Stimulated activated CD8-positive, alpha-beta memory T cell treated with anti-CD3 and anti-CD28 coated beads, Interleukin-4, amount 100 ng/mL, for 4 hours (primary cell): ENCODE results near the gene CLEC19A.

Source experiments
- DNase-seq, 2 donors: peaks; one replicate each; pipeline ENCODE4 v3.0.0-alpha.2; 2020; ENCODE audit warnings: low read depth in 2 of 2, low spot score in 1 of 2

CLEC19A gene

DNA sequence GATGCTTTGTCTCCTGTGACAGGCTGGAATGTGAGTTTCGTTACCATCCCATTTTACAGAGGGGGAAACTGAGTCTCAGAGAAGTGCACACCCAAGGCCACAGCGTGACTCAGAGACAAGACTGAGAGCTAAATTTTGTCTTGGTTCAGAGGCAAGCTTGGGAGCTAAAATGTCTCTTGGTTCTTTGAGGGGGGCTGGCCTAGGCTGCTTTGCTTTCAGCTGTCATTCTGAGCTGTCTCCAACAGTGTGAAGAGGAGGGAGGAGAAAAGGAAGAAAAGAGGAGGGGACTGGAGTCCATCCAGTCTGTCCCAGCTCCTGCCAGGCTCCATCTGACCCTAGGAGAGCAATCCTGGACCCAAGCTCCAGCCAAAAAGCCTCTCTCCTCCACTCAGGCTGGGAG, at the start of gene CLEC19A:
CLEC19A (plus strand) TSS at position 301 of the 400 bp plus-strand sequence. CDS start 121 bp downstream, outside the sequence.
- no peak for DNase-seq

DNA sequence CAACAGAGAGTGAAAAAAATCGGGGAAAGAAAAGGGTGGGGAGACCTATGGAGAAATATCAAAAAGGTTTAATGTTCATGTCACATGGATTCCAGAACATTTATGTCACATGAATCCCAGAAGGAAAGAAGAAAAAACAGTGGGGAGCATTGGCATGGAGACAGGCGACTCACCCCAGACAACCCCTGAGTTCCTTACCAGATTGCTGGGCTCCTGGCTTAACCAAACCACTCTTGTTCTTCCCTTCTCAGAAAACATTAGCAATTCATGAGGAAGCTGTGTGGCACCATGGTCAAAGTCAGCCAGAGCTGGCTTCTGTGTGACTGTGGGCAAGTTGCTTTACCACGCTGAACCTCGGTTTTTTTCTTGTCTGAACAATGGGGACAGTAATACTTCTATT, 49.6 kb upstream of the CLEC19A start:
- DNase-seq, result no peak

DNA sequence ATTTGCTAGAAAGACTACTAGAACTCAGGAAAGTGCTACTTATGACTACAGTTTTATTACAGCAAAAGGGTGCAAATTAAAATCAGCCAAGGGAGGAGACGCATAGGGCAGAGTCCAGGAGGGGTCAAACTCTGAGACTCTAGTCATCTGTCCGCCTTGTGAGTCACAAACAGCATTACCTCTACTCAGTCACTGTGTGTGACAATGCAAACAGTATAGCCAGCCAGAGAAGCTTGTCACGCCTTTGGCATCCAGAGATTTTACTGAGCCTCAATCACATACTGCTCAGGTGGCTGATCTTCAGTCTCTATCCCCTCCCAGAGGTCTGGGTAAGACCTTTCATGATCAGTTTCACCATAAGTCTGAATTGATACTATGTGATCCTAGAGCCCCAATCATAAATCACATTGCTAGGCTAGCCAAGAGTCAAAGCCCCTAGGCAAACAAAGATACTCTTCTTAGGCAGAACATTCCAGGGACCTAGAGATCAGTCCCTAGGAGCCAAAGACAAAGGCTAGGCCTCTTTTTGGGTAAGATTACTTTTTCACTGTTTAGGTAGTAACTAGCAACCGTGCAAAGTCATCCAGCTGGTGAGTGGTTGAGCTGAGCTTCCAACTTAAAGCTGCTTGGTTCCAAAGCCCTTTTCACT, 48.8 kb upstream of the CLEC19A start:
- no peak for DNase-seq

DNA sequence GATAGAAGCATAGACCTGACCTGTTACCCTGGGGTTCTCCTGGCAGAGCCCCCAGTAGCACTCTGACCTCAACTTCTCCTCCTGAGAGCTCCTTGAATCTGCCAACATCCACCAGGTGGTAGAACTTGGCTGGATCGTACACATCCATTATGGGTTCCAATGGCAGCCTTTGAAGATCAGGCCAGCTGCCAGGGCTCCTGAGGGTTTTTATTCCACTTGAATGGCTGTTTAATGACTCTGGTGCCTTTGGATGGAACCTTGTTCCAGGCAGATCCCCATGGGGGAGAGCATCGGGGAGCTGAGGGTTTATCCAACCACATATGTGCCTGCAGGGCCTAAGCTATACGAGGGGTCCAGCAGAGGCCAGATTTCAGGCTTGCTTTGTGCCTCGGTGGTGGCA, 47.1 kb upstream of the CLEC19A start:
- no peak for DNase-seq

DNA sequence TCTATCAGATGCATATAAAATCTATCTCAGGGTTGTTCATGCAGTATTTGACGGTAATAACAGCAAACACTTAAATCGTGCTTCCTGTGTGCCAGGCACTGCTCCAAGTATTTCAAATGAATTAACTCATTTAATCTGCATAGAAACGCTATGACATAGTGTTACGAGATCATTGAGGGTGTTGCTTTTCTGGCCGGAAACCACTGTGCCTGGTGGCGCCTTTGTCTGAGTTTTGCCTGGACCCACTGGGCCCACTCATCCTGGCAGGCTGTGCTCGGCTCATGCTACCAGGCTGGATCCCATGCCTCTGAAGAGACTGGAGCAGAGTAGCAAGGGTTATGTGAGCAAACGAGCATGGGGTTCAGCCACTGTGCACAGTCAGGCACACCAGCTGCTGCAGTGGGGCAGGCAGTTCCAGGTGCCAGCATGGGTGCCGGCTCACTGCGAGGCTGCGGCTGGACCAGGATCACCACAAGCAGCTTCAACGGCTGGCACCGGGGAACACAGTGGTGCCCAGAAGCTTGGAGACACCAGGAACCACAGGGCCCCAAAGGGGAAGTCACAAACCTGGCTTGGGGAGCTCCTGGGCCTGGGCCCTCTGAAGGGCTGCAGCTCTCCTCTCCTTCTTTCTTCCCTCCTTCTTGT, 45.9 kb upstream of the CLEC19A start:
- no peak for DNase-seq

DNA sequence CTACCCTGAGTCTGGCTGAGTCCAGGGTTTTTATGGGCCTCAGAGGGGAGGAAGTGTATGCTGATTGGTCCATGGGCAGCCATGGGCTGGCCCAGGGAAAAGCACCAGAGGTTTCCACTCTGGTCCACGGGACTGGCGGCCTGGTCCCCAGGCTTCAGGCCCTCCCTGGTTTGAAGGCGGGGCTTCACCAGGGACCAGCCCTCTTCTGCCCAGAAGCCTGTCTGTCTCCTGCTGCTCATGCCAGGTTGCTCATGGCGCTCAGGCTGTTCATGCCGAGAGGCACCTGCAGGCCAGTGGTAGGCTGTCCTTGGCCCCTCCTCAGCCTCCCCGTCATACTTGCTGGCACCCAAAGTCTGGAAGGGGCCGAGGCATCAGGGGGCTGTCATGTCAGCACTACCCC, 45.0 kb upstream of the CLEC19A start:
- no peak for DNase-seq

DNA sequence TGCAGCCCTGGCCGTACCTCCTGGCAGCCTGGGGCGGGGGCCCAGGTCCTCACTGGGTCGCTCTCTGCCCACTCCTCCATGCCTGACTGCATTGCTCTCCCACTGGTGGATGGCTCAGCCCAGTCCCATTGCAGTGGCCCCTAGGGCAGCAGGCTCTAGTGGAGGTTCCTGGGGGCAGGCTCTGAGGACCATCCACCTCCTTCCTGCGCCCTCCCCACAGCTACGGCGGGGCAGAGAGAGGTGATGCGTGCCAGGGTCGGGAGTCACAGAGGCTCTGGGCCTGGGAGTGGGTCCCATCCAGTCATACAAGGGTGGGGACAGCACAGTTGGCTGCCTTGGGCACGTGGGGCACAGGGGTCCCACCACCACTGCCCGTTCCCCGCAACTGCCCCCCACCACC, 44.0 kb upstream of the CLEC19A start:
- DNase-seq, result no peak

DNA sequence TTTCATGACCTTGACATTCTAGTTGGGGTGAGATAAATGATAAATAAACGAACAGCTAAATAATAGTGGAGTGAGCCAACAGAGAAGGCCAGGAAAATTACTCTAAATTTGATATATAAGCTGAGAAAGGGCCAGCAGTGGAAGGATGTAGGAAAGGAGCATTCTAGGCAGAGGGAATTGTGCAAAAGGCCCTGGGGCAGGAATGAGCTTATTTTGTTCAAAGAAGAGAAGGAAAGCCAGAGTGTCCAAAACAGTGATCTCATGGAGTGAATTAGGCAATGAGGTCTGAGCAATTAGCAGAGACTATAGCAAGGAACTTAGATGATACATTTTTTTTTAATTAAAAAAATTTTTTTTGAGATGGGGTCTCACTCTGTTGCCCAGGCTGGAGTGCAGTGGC, 43.3 kb upstream of the CLEC19A start:
- DNase-seq, result no peak

DNA sequence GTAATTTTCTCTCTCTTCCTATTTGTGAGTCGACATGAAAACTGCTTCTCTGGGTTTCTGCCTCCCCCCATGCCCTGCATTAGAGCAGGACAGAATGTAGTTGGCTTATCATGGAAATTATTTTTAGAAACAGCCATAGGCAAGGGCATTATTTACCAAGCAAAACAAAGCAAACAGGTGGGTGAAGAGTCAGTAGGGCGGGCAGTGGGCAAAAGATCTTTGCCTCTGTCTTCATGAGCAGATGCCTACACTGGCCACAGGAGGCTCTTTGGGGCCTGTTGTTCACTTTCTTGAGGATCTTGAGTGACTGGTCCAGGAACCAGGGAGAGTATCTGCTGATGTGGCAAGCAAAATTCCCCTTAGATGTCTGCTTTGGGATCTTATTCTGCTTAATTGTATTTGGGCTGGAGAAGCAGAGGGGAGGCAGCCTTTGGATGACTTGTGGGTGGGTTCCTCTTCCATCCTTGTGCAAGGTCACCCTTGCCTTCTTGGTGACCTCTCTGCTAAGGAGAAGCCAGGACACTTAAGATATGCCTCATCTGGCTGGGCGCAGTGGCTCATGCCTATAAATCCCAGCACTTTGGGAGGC, 42.5 kb upstream of the CLEC19A start:
- DNase-seq, result no peak

DNA sequence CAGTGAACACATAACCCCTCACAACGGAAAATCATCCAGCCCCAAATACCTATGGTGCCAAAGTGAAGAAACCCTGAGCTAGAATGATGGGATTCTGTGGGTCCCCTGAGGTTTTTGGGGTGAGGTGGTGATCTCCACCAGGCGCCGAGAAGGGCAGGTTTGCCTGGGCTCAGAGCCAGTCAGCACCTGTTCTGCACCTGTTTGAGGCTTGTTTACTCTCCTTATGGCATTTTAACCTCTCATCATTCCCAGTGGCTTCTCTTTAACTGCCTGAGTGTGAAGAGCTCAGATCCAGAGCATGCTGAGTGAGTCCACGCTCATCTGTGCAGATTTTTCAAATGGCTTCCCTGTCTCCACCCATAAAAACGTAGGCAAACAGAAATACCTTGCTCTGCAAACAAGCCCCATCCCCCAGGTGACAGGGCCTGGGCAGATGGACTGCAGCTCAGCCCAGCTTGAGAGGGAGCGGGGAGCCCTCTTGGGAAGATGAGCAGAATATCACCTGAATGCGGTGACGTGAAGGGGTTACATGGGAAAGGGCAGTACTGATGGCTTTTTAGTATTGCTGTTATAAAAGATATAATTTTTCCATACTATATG, 40.1 kb upstream of the CLEC19A start:
- DNase-seq, result no peak

DNA sequence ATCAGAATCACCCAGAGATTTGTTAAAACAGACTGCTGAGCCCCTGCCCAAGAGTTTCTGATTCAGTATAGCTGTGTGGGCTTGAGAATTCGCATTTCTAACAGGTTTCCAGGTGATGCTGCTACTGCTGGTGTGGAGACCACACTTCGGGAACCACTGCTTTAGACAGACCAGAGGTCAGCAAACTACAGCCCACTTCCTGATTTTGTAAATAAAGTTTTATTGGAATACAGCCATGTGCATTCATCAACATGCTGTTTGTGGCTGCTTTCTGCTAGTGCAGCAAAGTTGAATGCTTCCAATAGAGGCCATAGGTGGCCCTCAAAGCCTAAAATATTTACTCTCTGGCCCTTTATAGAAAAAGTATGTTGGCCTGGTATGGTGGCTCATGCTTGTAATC, 32.6 kb upstream of the CLEC19A start:
- no peak for DNase-seq

DNA sequence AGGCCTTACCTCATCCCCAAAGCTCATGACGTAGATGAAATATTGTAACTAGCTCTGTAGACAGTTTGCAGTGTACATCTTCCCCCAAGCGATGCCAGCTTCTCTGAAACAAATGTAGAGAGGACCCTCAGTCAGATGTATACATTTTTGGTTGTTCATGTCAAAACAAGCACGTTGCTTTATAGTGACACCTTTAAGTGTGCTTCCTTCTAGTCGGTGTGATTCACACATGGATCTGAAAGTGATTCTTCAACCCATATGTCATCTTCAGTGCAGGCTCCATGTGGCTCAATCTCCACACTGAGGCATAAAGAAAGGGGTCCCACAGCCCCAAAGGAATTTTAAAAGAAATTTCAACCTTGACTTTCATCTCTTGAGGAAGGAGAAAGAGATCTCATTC, 30.9 kb upstream of the CLEC19A start:
- no peak for DNase-seq

DNA sequence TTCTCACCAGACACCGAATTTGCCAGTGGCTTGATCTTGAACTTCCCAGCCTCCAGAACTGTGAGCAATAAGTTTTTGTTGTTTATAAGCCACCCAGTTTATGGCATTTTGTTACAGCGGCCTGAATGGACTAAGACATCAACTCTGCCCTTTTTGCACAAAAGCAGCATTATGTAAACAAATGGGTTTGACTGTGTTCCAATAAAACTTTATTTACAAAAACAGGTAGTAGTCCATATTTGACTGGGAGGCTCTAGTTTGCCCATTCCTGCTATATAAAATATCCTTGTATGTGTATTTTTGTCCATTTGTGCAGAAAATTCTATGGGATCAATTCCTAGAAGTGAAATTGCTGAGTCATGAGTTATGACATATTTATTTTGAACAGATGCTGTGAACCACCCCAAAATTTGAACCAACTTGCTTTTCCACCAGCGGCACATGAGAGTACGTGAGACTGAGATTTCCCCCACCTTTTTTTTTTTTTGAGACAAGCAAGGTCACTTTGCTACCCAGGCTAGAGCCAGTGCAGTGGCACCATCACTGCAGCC, 21.3 kb upstream of the CLEC19A start:
- DNase-seq, result no peak

DNA sequence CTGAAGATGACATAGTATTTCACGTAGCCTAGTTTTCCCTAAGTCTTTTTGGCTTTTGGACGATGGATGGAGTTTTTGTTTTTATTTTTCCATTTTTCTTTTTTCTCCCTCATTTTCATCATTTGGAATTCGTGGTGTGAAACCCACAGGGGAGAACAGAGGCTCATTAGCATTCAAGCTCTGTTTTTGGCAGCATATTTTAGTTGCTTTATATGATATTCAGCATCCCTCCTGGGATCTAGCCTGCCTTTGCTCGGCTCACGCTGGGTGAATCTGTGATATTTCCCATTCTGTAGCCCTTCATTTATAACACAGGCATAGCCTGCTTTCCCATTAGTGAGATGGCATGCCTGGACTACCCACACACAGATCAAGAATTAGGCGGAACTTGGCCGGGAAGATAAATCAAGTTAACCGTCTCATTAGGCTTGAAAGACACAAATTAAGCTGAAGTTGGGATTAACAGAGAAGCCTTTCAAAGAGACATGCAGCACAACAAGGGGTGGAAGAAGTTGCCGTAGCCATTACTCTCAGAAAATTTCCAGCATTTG, 20.1 kb upstream of the CLEC19A start:
- no peak for DNase-seq

DNA sequence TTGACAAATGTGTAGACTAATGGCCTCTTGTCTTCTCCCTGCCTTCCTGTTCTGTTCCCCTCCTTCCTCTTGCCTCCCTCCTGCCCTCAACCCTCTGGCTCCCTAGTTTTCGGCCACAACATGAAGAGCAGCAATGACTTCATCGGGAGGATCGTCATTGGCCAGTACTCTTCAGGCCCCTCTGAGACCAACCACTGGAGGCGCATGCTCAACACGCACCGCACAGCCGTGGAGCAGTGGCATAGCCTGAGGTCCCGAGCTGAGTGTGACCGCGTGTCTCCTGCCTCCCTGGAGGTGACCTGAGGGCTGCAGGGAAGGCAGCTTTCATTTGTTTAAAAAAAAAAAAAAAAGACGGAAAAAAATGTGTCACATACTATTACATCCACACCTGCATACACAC, 18.8 kb upstream of the CLEC19A start:
- no peak for DNase-seq

DNA sequence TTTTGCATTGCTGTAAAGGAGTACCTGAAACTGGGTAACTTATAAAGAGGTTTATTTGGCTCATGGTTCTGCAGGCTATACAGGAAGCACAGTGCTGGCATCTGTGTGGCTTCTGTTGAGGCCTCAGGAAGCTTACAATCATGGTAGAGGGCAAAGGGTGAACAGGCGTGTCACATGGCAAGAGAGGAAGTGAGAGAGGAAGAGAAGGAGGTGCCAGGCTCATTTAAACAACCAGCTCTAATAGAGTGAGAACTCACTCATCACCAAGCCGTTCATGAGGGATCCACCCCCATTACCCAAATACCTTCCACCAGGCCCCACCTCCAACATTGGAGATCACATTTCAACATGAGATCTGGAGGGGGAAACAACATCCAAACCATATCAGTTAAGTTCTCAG, 16.4 kb upstream of the CLEC19A start:
- DNase-seq, result no peak

DNA sequence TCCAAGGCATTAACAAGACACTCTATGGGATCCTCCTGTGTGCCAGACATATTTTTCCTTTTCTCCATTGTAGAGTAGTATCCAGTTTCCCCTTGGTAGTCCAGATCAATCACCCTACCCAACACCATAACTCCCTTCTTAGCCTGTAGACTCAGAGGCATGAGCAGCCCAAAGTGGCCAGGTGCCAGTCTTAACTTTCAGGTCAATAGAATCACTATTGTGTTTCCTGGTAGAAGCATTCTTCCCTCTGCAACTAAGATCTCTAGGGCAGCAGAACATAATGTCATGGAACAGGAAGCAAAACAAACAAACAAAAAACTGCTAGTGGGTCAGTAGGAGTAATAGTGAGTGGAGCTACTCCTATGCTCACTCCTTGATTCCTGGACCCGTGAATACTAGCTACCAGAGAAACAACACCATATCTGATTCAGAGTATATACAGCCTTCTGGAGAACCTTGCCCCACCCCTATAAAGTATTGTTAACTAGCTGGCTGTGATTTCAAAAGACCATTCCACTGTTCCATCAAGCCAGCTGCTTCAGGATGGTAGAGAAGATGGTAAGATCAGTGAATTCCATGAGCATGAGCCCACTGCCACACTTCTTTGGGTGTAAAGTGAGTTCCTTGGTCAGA, 11.2 kb upstream of the CLEC19A start:
- DNase-seq, result no peak

DNA sequence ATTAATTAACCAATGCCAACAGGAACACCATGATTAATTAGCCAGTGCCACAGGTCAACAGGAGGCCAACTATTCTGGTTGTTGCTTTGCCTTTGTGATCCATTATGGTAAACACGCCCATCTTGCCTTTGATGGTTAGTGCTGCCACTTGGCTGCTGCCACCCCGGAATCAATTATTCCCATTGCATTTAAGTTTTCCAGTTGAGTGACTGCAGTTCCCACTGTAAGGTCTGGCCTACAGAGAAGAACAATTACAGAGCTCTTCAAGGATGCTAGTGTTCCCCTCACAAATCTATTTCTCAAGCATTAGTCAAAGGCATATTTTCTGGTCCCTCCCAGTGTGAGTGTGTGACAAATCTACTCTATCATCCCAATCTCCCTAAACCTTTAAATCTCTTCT, 7.1 kb upstream of the CLEC19A start:
- DNase-seq, result no peak

DNA sequence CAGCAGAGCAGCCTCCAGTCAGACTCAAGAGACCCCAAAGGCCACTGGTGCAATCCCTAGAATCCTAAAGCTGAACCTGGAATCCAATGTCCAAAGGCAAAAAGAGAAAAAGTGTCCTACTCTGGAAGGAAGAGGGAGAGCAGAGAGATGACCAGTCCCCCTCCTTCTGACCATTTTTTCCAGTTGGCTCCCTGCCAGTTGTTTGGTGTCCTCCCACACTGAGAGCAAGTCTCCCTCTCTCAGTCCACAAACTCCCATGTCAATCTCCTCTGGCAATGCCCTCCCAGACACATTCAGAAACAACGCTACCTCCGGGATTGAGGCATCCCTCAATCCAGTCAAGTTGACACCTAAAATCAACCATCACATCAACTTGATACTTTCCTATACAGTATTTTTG, 4.3 kb upstream of the CLEC19A start:
- no peak for DNase-seq

DNA sequence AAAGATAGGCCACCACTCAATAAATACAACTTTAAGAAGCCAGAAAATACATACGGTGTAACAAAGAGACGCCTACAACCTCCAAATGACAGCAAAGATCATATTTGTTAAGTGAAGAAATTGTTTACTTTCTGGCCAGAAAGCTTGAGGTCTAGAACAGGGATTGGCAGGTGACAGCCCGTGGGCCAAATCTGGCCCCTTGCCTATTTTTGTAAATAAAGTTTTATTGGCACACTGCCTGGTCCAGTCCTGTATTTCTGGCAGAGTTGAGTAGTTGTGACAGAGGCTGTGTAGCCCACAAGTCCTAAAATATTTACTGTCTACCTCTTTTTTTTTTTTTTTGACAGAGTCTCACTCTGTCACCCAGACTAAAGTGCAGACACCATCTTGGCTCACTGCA, 3.4 kb upstream of the CLEC19A start:
- no peak for DNase-seq

DNA sequence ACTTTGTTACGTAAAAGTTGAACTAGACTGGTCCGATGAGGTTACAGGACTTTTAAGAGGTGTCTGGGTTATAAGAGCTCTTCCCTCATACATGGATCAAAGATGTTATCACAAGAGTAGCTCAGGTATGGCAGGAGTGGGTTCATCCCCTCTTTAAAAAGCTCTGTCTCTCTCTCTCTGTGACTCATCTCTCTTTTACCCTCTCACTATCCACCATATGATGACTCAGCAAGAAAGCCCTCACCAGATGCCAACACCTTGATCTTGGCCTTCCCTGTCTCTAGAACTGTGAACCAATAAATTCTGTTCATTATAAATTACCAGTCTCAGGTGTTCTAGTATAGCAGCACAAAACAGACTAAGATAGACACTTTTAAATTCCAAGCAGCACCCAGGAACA, 1.9 kb upstream of the CLEC19A start:
- DNase-seq, result no peak
